K562 (cell line): ENCODE results near the gene ATXN10. TPM values are rescaled to one million over a fixed set of nuclear protein-coding genes. Genes with fewer than 3 reads are reported as not detected.

Experiments used
- ATAC-seq: fragments of 200-7000 bp; cut with Tn5 transposase; 3 replicates; pipeline ENCODE4 v1.9.1; 2020; ENCODE audit warnings: moderate library complexity
- BruUV-seq: library from RNA; stranded (reverse); fragments of 400-500 nt; replicated peaks from 2 replicates; lab custom pipeline; 2021; lab: Mats Ljungman, UMichigan
- CTCF ChIA-PET: fragments of 300-600 bp; formaldehyde crosslinking; extraction: SDS; loops from one replicate; lab custom pipeline; 2021; ENCODE audit warnings: low intra/inter-chr PET ratio; lab: Yijun Ruan, JAX
- POLR2A ChIA-PET: fragments of 300-600, 350-650 bp; sonication (Branson Sonifier 250); formaldehyde crosslinking; extraction: SDS; loops from one replicate; lab custom pipeline; 2021; ENCODE audit warnings: antibody characterized with exemption, inconsistent platforms; lab: Yijun Ruan, JAX
- DNase-seq, 4 experiments: peaks; one replicate each; pipeline versions ENCODE4 v3.0.0 to v3.0.0-alpha.2; 2011 to 2018; ENCODE audit warnings: low spot score in 3 of 4, mixed read lengths in 3 of 4; ENCODE audit errors: extremely low read depth in 1 of 4
- FAIRE-seq: peaks from 2 replicates; lab custom pipeline; 2011; peaks lifted over from hg19 to GRCh38; lab: Jason Lieb, UNC
- H2AFZ ChIP-seq: 2 replicates; pipeline ENCODE4 v1.6.0; 2011; ENCODE audit warnings: low read depth, low read length, control low read depth, inconsistent platforms
- H3K27ac ChIP-seq: fragments of 200-600 bp; 3 replicates; pipeline ENCODE4 v1.8.0; 2011; ENCODE audit warnings: low read depth, mild to moderate bottlenecking, control low read depth, inconsistent platforms, low read length, moderate library complexity, mixed read lengths; ENCODE audit errors: extremely low read depth
- H3K27me3 ChIP-seq, 2 experiments: fragments of 300-600 bp in 1 of 2; 2 replicates in 1 of 2; 3 replicates in 1 of 2; pipeline versions ENCODE4 v1.6.0 to v1.8.0; 2011; ENCODE audit warnings: inconsistent platforms in 2 of 2, low read length in 2 of 2, mild to moderate bottlenecking in 1 of 2, mixed read lengths in 1 of 2, moderate library complexity in 1 of 2; ENCODE audit not compliant: control insufficient read depth in 2 of 2, insufficient read depth in 2 of 2
- H3K36me3 ChIP-seq: fragments of 300-600 bp; 3 replicates; pipeline ENCODE4 v1.8.0; 2011; ENCODE audit warnings: mild to moderate bottlenecking, low read length, inconsistent platforms; ENCODE audit not compliant: control insufficient read depth, insufficient read depth
- H3K4me1 ChIP-seq, 2 experiments: fragments of 200-600 bp in 1 of 2; replicated peaks in 1 of 2; 2 replicates in 1 of 2; 3 replicates in 1 of 2; pipeline versions ENCODE4 v1.5.1 to v1.8.0; 2011; ENCODE audit warnings: inconsistent platforms in 2 of 2, low read length in 2 of 2, mild to moderate bottlenecking in 1 of 2, mixed read lengths in 1 of 2, moderate library complexity in 1 of 2; ENCODE audit not compliant: control insufficient read depth in 2 of 2, insufficient read depth in 2 of 2
- H3K4me2 ChIP-seq: 2 replicates; pipeline ENCODE4 v1.6.1; 2011; ENCODE audit warnings: low read length, control low read depth, inconsistent platforms, mixed read lengths; ENCODE audit not compliant: insufficient read depth
- H3K4me3 ChIP-seq: fragments of 200-600 bp; sonication (generic), shearing (Covaris generic); 2 replicates; pipeline ENCODE4 v1.5.1; 2016; ENCODE audit warnings: control low read depth, inconsistent platforms
- H3K79me2 ChIP-seq: fragments of 200-600 bp; 3 replicates; pipeline ENCODE4 v1.8.0; 2011; ENCODE audit warnings: low read length, inconsistent platforms; ENCODE audit not compliant: control insufficient read depth, insufficient read depth
- H3K9ac ChIP-seq, 2 experiments: 2 replicates each; pipeline versions ENCODE4 v1.6.0 to v1.6.1; 2011; ENCODE audit warnings: low read depth in 2 of 2, low read length in 2 of 2, control low read depth in 1 of 2, inconsistent platforms in 1 of 2, mild to moderate bottlenecking in 1 of 2, mixed read lengths in 1 of 2; ENCODE audit not compliant: insufficient read depth in 1 of 2
- H3K9me1 ChIP-seq: one replicate; pipeline ENCODE4 v1.6.0; 2011; ENCODE audit warnings: inconsistent platforms, mild to moderate bottlenecking, low read length, moderate library complexity; ENCODE audit not compliant: control insufficient read depth, insufficient read depth
- H3K9me3 ChIP-seq: replicated peaks from 2 replicates; pipeline ENCODE4 v1.5.1; 2011; ENCODE audit warnings: low read depth, low read length, inconsistent platforms; ENCODE audit not compliant: control insufficient read depth, insufficient read depth
- H4K20me1 ChIP-seq: replicated peaks from 2 replicates; pipeline ENCODE4 v1.6.1; 2011; ENCODE audit warnings: low read length, inconsistent platforms, mixed read lengths; ENCODE audit not compliant: control insufficient read depth, insufficient read depth
- CCAR2 ChIP-seq: fragments of 200-400 bp; formaldehyde crosslinking; IDR thresholded peaks from 2 replicates; pipeline ENCODE4 v1.6.1; 2017; ENCODE audit warnings: mild to moderate bottlenecking, low read depth, low read length
- GATAD2B ChIP-seq: fragments of 450-650 bp; IDR thresholded peaks from 2 replicates; pipeline ENCODE4 v1.6.1; 2017; ENCODE audit warnings: mild to moderate bottlenecking, borderline replicate concordance
- MCM7 ChIP-seq, 2 experiments: fragments of 450-650 bp; IDR thresholded peaks; 2 replicates each; pipeline ENCODE4 v1.6.1; 2016 to 2018
- NR2C1 ChIP-seq, 2 experiments: fragments of 450-650 bp; IDR thresholded peaks; 2 replicates each; pipeline ENCODE4 v1.6.1; 2017; ENCODE audit warnings: mild to moderate bottlenecking in 2 of 2, antibody characterized with exemption in 1 of 2, inconsistent platforms in 1 of 2, missing compliant biosample characterization in 1 of 2, missing genetic modification characterization in 1 of 2
- SRSF1 ChIP-seq: fragments of 200-400 bp; formaldehyde crosslinking; IDR thresholded peaks from 2 replicates; pipeline ENCODE4 v1.6.1; 2017; ENCODE audit warnings: mild to moderate bottlenecking, low read depth, low read length, moderate library complexity
- USF1 ChIP-seq: sonication (generic); formaldehyde crosslinking; IDR thresholded peaks from 2 replicates; pipeline ENCODE4 v1.9.0; 2022; ENCODE audit warnings: mild to moderate bottlenecking, missing genetic modification reagents
- ZBTB8A ChIP-seq: fragments of 450-650 bp; IDR thresholded peaks from 2 replicates; pipeline ENCODE4 v1.6.1; 2018; ENCODE audit warnings: mild to moderate bottlenecking, moderate library complexity; ENCODE audit not compliant: partially characterized antibody
- ZC3H4 ChIP-seq: sonication (generic); formaldehyde crosslinking; IDR thresholded peaks from 2 replicates; pipeline ENCODE4 v1.9.0; 2021; ENCODE audit warnings: missing genetic modification reagents, borderline replicate concordance
- ZNF232 ChIP-seq: sonication (generic); formaldehyde crosslinking; IDR thresholded peaks from 2 replicates; pipeline ENCODE4 v1.8.0; 2022; ENCODE audit warnings: mild to moderate bottlenecking, missing genetic modification reagents
- WGBS: fragments of 100-300 bp; shearing (Covaris generic); methylation state at CpG from one replicate; pipeline ENCODE4 v1.1.6; 2016; ENCODE audit warnings: low coverage, mixed read lengths; ENCODE audit not compliant: insufficient coverage; ENCODE audit errors: missing lambda C conversion rate; 5-methylcytosine and 5-hydroxymethylcytosine counted together
- in situ Hi-C: fragments of 300-500 bp; cut with MboI; formaldehyde crosslinking; loops from 4 replicates; pipeline ENCODE4 v1.15.0; 2018; ENCODE audit warnings: inconsistent platforms, mixed read lengths
- intact Hi-C: fragments of 100-400 bp; cut with micrococcal nuclease; formaldehyde crosslinking; loops from 2 replicates; pipeline ENCODE4 v1.14.2; 2022
- polyA plus RNA-seq, 8 experiments: library from polyadenylated mRNA; depleted of rRNA in 4 of 8; stranded (reverse) in 5 of 8; unstranded in 3 of 8; fragments of >200 nt; fragmentation: Nextera tagmentation in 2 of 8; fragmentation: Illumina TruSeq in 1 of 8; extraction: Ambion mirVana in 2 of 8; extraction: Trizol in 1 of 8; gene quantifications; 2 replicates each; pipeline versions ENCODE4 v1.2.1 to v1.2.3, GENCODE V29; 2011 to 2014; ENCODE audit warnings: inconsistent platforms in 1 of 8, missing spikeins in 1 of 8
- total RNA-seq, 7 experiments: library from RNA; depleted of rRNA in 6 of 7; stranded (reverse); fragments of >200 nt in 6 of 7; fragmentation: Illumina TruSeq in 2 of 7; extraction: Trizol in 2 of 7; gene quantifications; 2 replicates each; pipeline versions ENCODE4 v1.2.1 to v1.2.3, GENCODE V29; 2011 to 2021; ENCODE audit warnings: low replicate concordance in 1 of 7
- TF ChIP-seq, protein P1 (sequence below), 2 experiments: fragments of 450-650 bp; IDR thresholded peaks; 2 replicates each; pipeline ENCODE4 v1.6.1; 2016

The ATXN10 gene
- total and polyA plus RNA-seq, 9 of the 15 experiments (the other 6 are each of a cell fraction or from before 2014, with no cell fraction given), result 11.5 to 190 (median 33.6) TPM

GRCh38 chr22:45640941-45641621 is 30.6 kb upstream of the ATXN10 start:
- Histone ChIP-seq H4K20me1 (no peaks in the 10 kb centered on the region), H3K4me2 (no peak overlapping the region), H2AFZ (no peak overlapping the region), H3K27me3 (peaks cover 0 to 23% of the 10 kb centered on the region in 2 experiments; a peak in 2 of 5 replicates), H3K4me1 (peaks cover 13 to 29% of the 10 kb centered on the region in 2 experiments), H3K27ac (no peak overlapping the region), H3K36me3 (no peaks in the 10 kb centered on the region), H3K4me3 (no peak overlapping the region), H3K9ac (no peak overlapping the region), H3K9me1 (no peaks in the 10 kb centered on the region), H3K9me3 (no peaks in the 10 kb centered on the region), H3K79me2 (no peaks in the 10 kb centered on the region)
- FAIRE-seq (no peak), ATAC-seq (no peak), DNase-seq (no peak)
- in situ Hi-C loops, result loop anchor here (5.0 to 10.0 kb wide), 3 partner anchors 64 to 341 kb away; no protein-coding TSS in a partner anchor
- POLR2A ChIA-PET, result no interaction called here
- CTCF ChIA-PET, result no interaction called here
- intact Hi-C loops, result no loop called here
- BruUV-seq, result no TSS peak
- TF ChIP-seq GATAD2B, result no peak
- no peak for TF ChIP-seq CCAR2
- TF ChIP-seq ZBTB8A, result no peak
- no peak for TF ChIP-seq USF1 (CRISPR knock-in tag)
- no peak for TF ChIP-seq ZC3H4 (CRISPR knock-in tag)
- no peak for TF ChIP-seq ZNF232 (CRISPR knock-in tag)
- no peak for TF ChIP-seq MCM7 (IDR thresholded peaks at IDR 0.05)
- TF ChIP-seq NR2C1 (IDR thresholded peaks at IDR 0.05), result no peak
- TF ChIP-seq NR2C1 (tag; IDR thresholded peaks at IDR 0.05), result no peak
- TF ChIP-seq SRSF1, result no peak
- TF ChIP-seq, protein P1, sequence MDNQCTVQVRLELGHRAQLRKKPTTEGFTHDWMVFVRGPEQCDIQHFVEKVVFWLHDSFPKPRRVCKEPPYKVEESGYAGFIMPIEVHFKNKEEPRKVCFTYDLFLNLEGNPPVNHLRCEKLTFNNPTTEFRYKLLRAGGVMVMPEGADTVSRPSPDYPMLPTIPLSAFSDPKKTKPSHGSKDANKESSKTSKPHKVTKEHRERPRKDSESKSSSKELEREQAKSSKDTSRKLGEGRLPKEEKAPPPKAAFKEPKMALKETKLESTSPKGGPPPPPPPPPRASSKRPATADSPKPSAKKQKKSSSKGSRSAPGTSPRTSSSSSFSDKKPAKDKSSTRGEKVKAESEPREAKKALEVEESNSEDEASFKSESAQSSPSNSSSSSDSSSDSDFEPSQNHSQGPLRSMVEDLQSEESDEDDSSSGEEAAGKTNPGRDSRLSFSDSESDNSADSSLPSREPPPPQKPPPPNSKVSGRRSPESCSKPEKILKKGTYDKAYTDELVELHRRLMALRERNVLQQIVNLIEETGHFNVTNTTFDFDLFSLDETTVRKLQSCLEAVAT (IDR thresholded peaks at IDR 0.05), result no peak
- 48% methylated on average over 11 of the region's 24 CpGs for WGBS
